GM12864 (cell line): ENCODE data around the gene LPO.

Experiments used
- DNase-seq: peaks from one replicate; pipeline ENCODE4 v3.0.0-alpha.2; 2011; ENCODE audit warnings: low read depth
- H3K4me3 ChIP-seq: 2 replicates; pipeline ENCODE4 v1.5.1; 2011; ENCODE audit warnings: mild to moderate bottlenecking, low read depth, low read length, control low read depth
- CTCF ChIP-seq: IDR thresholded peaks from 2 replicates; pipeline ENCODE4 v1.5.1; 2011; ENCODE audit warnings: low read depth, mild to moderate bottlenecking, moderate library complexity, low read length, control low read depth, inconsistent platforms; ENCODE audit errors: missing control alignments

Gene LPO

GRCh38 chr17:58308985-58309917 lies 70.9 kb downstream of the LPO start:
- no peak for DNase-seq
- TF ChIP-seq CTCF, result no peak
- no peak overlapping the region for H3K4me3 ChIP-seq

- no peak for TF ChIP-seq CTCF
- DNase-seq, result no peak
- H3K4me3 ChIP-seq, result no peak overlapping the region
These were observed 71.5 kb downstream of the LPO start for GRCh38 chr17:58309918-58310259.

- no peak overlapping the region for H3K4me3 ChIP-seq
- no peak for TF ChIP-seq CTCF
- no peak for DNase-seq
These were observed 72.4 kb downstream of the LPO start for GRCh38 chr17:58310511-58311428.

- H3K4me3 ChIP-seq, result no peak overlapping the region
- no peak for TF ChIP-seq CTCF
- DNase-seq, result no peak
These were observed 73.1 kb downstream of the LPO start for GRCh38 chr17:58311429-58311894.

GRCh38 chr17:58312021-58312630 lies 73.7 kb downstream of the LPO start:
- TF ChIP-seq CTCF, result no peak
- DNase-seq, result no peak
- no peak overlapping the region for H3K4me3 ChIP-seq

GRCh38 chr17:58312829-58313228 lies 74.4 kb downstream of the LPO start:
- TF ChIP-seq CTCF, result no peak
- DNase-seq, result no peak
- no peak overlapping the region for H3K4me3 ChIP-seq
